ENCODE data around the gene ZKSCAN1. TPM values are rescaled to one million over a fixed set of nuclear protein-coding genes. Genes with fewer than 3 reads are reported as not detected.

Gene ZKSCAN1
- total RNA-seq, 1 experiment from 2014 or later = 61.2 TPM

- Histone ChIP-seq H3K4me1 (ENCODE audit: control insufficient read depth in 1 of 2, insufficient read depth in 2 of 2, low read length in 2 of 2) (no peaks in the 10 kb centered on the region), H3K36me3 (ENCODE audit: control insufficient read depth in 1 of 2, insufficient read depth in 2 of 2, low read length in 2 of 2) (peaks cover 22 to 41% of the 10 kb centered on the region in 2 experiments), H4K20me1 (ENCODE audit: insufficient read depth) (no peaks in the 10 kb centered on the region; the same call in 1 of the 2 replicates), H3K9me3 (ENCODE audit: control insufficient read depth in 1 of 2, insufficient read depth in 1 of 2, low read depth in 1 of 2, low read length in 2 of 2) (no peaks in the 10 kb centered on the region), H3K79me2 (ENCODE audit: insufficient read depth, low read length) (peaks cover 38% of the 10 kb centered on the region), H3K4me3 (replicated peaks in 1 of 2; ENCODE audit: low read depth in 1 of 2, low read length in 2 of 2) (no peak overlapping the region), H2AFZ (ENCODE audit: low read depth, low read length, poor library complexity, severe bottlenecking) (no peak overlapping the region), H3K9ac (ENCODE audit: low read length) (no peak overlapping the region), H3K27ac (ENCODE audit: low read depth, low read length) (no peak overlapping the region), H3K27me3 (ENCODE audit: insufficient read depth, low read length) (no peaks in the 10 kb centered on the region), H3K4me2 (ENCODE audit: low read length) (no peak overlapping the region), H3K9me2 (ENCODE audit: insufficient read depth) (no peaks in the 10 kb centered on the region)
- RAD21 ChIA-PET (ENCODE audit: low non-redundant PET in 1 of 2, low total read pairs in 2 of 2, uncharacterized antibody in 2 of 2, unreplicated experiment in 2 of 2) = no interaction called here
- DNase-seq (ENCODE audit: low read depth, low spot score) = no peak
- no peak for TF ChIP-seq YY1 (IDR thresholded peaks at IDR 0.05; ENCODE audit: extremely low read depth, insufficient replicate concordance, low read depth, low read length)
- no peak for TF ChIP-seq EZH2 (IDR thresholded peaks at IDR 0.05)
- no peak for TF ChIP-seq FOSL1 (IDR thresholded peaks at IDR 0.05; ENCODE audit: low read depth)
- no peak for ATAC-seq
- no TSS peak for BruUV-seq (replicated peaks)
- intact Hi-C loops (cut with micrococcal nuclease) = no loop called here
- CTCF ChIA-PET = no interaction called here
- POLR2A ChIA-PET = no interaction called here
These were observed 8.7 kb downstream of the ZKSCAN1 start for GRCh38 chr7:100024020-100024619.

DNA sequence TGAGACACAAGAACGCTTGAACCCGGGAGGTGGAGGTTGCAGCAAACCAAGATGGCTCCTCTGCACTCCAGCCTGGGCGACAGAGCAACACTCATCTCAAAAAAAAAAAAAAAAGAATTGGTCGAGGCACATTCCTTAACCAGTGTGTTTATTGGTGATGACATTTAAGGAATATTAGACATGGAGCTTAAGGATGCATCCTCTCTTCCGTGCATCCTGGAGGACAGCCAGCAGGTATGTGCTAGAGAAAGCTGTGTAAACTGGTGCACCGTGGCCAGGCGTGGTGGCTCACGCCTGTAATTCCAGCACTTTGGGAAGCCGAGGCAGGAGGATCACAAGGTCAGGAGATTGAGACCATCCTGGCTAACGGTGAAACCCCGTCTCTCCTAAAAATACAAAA is 11.8 kb downstream of the ZKSCAN1 start:
- H3K27ac ChIP-seq (ENCODE audit: low read depth, low read length) = no peak overlapping the region
- no peak overlapping the region for H2AFZ ChIP-seq (ENCODE audit: low read depth, low read length, poor library complexity, severe bottlenecking)
- H3K4me1 ChIP-seq (ENCODE audit: control insufficient read depth in 1 of 2, insufficient read depth in 2 of 2, low read length in 2 of 2) = no peaks in the 10 kb centered on the region
- ChIA-PET CTCF (no interaction called here), RAD21 (ENCODE audit: low non-redundant PET in 1 of 2, low total read pairs in 2 of 2, uncharacterized antibody in 2 of 2, unreplicated experiment in 2 of 2) (no interaction called here), POLR2A (no interaction called here)
- intact Hi-C loops (cut with micrococcal nuclease) = no loop called here
- H3K27me3 ChIP-seq (ENCODE audit: insufficient read depth, low read length) = no peaks in the 10 kb centered on the region
- no TSS peak for BruUV-seq (replicated peaks)
- no peak overlapping the region for H3K9ac ChIP-seq (ENCODE audit: low read length)
- H3K36me3 ChIP-seq (ENCODE audit: control insufficient read depth in 1 of 2, insufficient read depth in 2 of 2, low read length in 2 of 2) = peaks cover 42 to 59% of the 10 kb centered on the region in 2 experiments
- no peak overlapping the region for H3K4me3 ChIP-seq (replicated peaks in 1 of 2; ENCODE audit: low read depth in 1 of 2, low read length in 2 of 2)
- peaks cover 8% of the 10 kb centered on the region for H3K79me2 ChIP-seq (ENCODE audit: insufficient read depth, low read length)
- DNase-seq (ENCODE audit: low read depth, low spot score) (no peak), ATAC-seq (no peak)
- H3K4me2 ChIP-seq (ENCODE audit: low read length) = no peak overlapping the region
- H3K9me2 ChIP-seq (ENCODE audit: insufficient read depth) = no peaks in the 10 kb centered on the region
- no peaks in the 10 kb centered on the region; the same call in 1 of the 2 replicates for H4K20me1 ChIP-seq (ENCODE audit: insufficient read depth)
- no peaks in the 10 kb centered on the region for H3K9me3 ChIP-seq (ENCODE audit: control insufficient read depth in 1 of 2, insufficient read depth in 1 of 2, low read depth in 1 of 2, low read length in 2 of 2)
- TF ChIP-seq, protein P1, sequence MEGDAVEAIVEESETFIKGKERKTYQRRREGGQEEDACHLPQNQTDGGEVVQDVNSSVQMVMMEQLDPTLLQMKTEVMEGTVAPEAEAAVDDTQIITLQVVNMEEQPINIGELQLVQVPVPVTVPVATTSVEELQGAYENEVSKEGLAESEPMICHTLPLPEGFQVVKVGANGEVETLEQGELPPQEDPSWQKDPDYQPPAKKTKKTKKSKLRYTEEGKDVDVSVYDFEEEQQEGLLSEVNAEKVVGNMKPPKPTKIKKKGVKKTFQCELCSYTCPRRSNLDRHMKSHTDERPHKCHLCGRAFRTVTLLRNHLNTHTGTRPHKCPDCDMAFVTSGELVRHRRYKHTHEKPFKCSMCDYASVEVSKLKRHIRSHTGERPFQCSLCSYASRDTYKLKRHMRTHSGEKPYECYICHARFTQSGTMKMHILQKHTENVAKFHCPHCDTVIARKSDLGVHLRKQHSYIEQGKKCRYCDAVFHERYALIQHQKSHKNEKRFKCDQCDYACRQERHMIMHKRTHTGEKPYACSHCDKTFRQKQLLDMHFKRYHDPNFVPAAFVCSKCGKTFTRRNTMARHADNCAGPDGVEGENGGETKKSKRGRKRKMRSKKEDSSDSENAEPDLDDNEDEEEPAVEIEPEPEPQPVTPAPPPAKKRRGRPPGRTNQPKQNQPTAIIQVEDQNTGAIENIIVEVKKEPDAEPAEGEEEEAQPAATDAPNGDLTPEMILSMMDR (IDR thresholded peaks at IDR 0.05 in 2 of 3, conservative IDR thresholded peaks at IDR 0.05 in 1 of 3; ENCODE audit: borderline replicate concordance in 1 of 3, insufficient read depth in 1 of 3, low read depth in 2 of 3, low read length in 2 of 3) = no peak
- TF ChIP-seq CBX3 (IDR thresholded peaks at IDR 0.05; ENCODE audit: low read depth) = no peak
- no peak for TF ChIP-seq EZH2phosphoT487 (IDR thresholded peaks at IDR 0.05; ENCODE audit: borderline replicate concordance)
- no peak for TF ChIP-seq ZNF274 (IDR thresholded peaks at IDR 0.05; ENCODE audit: low read depth, low read length)
- TF ChIP-seq, protein P2, sequence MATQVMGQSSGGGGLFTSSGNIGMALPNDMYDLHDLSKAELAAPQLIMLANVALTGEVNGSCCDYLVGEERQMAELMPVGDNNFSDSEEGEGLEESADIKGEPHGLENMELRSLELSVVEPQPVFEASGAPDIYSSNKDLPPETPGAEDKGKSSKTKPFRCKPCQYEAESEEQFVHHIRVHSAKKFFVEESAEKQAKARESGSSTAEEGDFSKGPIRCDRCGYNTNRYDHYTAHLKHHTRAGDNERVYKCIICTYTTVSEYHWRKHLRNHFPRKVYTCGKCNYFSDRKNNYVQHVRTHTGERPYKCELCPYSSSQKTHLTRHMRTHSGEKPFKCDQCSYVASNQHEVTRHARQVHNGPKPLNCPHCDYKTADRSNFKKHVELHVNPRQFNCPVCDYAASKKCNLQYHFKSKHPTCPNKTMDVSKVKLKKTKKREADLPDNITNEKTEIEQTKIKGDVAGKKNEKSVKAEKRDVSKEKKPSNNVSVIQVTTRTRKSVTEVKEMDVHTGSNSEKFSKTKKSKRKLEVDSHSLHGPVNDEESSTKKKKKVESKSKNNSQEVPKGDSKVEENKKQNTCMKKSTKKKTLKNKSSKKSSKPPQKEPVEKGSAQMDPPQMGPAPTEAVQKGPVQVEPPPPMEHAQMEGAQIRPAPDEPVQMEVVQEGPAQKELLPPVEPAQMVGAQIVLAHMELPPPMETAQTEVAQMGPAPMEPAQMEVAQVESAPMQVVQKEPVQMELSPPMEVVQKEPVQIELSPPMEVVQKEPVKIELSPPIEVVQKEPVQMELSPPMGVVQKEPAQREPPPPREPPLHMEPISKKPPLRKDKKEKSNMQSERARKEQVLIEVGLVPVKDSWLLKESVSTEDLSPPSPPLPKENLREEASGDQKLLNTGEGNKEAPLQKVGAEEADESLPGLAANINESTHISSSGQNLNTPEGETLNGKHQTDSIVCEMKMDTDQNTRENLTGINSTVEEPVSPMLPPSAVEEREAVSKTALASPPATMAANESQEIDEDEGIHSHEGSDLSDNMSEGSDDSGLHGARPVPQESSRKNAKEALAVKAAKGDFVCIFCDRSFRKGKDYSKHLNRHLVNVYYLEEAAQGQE (IDR thresholded peaks at IDR 0.05; ENCODE audit: low read depth) = no peak
- TF ChIP-seq JUND (IDR thresholded peaks at IDR 0.05) = no peak
- TF ChIP-seq, protein P3, sequence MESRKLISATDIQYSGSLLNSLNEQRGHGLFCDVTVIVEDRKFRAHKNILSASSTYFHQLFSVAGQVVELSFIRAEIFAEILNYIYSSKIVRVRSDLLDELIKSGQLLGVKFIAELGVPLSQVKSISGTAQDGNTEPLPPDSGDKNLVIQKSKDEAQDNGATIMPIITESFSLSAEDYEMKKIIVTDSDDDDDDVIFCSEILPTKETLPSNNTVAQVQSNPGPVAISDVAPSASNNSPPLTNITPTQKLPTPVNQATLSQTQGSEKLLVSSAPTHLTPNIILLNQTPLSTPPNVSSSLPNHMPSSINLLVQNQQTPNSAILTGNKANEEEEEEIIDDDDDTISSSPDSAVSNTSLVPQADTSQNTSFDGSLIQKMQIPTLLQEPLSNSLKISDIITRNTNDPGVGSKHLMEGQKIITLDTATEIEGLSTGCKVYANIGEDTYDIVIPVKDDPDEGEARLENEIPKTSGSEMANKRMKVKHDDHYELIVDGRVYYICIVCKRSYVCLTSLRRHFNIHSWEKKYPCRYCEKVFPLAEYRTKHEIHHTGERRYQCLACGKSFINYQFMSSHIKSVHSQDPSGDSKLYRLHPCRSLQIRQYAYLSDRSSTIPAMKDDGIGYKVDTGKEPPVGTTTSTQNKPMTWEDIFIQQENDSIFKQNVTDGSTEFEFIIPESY (IDR thresholded peaks at IDR 0.05; ENCODE audit: extremely low read depth, insufficient replicate concordance, low read length) = no peak
- TF ChIP-seq SIN3A (IDR thresholded peaks at IDR 0.05; ENCODE audit: low read depth) = no peak
- TF ChIP-seq, protein P4, sequence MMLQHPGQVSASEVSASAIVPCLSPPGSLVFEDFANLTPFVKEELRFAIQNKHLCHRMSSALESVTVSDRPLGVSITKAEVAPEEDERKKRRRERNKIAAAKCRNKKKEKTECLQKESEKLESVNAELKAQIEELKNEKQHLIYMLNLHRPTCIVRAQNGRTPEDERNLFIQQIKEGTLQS (IDR thresholded peaks at IDR 0.05) = no peak
